SK-N-MC (cell line): ENCODE results near the gene SOX4.

Source experiments
- EZH2 ChIP-seq: fragments of 200-600 bp; sonication (generic); IDR thresholded peaks from one replicate; pipeline ENCODE4 v1.6.1; 2017; ENCODE audit warnings: antibody characterized with exemption
- POLR2AphosphoS5 ChIP-seq: IDR thresholded peaks from 2 replicates; pipeline ENCODE4 v1.6.1; 2012; ENCODE audit warnings: mild to moderate bottlenecking, low read depth, low read length, borderline replicate concordance

GRCh38 chr6:21633511-21634109 lies 40.1 kb downstream of the SOX4 start:
- no peak for TF ChIP-seq EZH2
- TF ChIP-seq POLR2AphosphoS5 = no peak
